SU-DHL-6 (cell line): ENCODE measurements around the gene CEACAM1.
"Not testable (repeated sequence)": the region's sequence is repeated elsewhere in the genome, so short reads cannot be mapped to it uniquely, and the experiment has no call there.

Source experiments
- EZH2phosphoT487 ChIP-seq: fragments of 200-600 bp; sonication (generic), shearing (Covaris generic); conservative IDR thresholded peaks from 2 replicates; pipeline ENCODE4 v1.6.1; 2018; ENCODE audit warnings: mild to moderate bottlenecking, antibody characterized with exemption, low read length, moderate library complexity, mixed read lengths
- TF ChIP-seq, protein P1 (sequence below): fragments of 200-600 bp; sonication (generic); IDR thresholded peaks from one replicate; pipeline ENCODE4 v1.5.1; 2017; ENCODE audit warnings: antibody characterized with exemption, mild to moderate bottlenecking, low read length, moderate library complexity; ENCODE audit not compliant: insufficient read depth, poor library complexity, severe bottlenecking

DNA sequence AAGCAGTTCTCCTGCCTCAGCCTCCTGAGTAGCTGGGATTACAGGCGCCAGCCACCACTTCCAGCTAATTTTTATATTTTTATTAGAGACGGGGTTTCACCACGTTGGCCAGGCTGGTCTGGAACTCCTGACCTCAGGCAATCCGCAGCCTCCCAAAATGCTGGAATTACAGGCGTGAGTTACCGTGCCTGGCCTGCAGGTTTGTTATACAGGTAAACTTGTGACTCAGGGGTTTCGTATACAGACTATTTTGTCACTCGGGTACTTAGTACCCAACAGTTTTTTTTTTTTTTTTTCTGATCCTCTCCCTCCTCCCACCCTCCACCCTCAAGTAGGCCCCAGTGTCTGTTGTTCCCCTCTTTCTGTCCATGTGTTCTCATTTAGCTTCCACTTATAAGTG, 67.0 kb downstream of the CEACAM1 start:
- TF ChIP-seq, protein P1, sequence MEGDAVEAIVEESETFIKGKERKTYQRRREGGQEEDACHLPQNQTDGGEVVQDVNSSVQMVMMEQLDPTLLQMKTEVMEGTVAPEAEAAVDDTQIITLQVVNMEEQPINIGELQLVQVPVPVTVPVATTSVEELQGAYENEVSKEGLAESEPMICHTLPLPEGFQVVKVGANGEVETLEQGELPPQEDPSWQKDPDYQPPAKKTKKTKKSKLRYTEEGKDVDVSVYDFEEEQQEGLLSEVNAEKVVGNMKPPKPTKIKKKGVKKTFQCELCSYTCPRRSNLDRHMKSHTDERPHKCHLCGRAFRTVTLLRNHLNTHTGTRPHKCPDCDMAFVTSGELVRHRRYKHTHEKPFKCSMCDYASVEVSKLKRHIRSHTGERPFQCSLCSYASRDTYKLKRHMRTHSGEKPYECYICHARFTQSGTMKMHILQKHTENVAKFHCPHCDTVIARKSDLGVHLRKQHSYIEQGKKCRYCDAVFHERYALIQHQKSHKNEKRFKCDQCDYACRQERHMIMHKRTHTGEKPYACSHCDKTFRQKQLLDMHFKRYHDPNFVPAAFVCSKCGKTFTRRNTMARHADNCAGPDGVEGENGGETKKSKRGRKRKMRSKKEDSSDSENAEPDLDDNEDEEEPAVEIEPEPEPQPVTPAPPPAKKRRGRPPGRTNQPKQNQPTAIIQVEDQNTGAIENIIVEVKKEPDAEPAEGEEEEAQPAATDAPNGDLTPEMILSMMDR = not testable (repeated sequence)
- TF ChIP-seq EZH2phosphoT487 = not testable (repeated sequence)
